Skeletal muscle tissue (tissue), 4 donors: ENCODE results near the gene ACE. TPM values are rescaled to one million over a fixed set of nuclear protein-coding genes. Genes with fewer than 3 reads are reported as not detected.
"Not testable (repeated sequence)": the region's sequence is repeated elsewhere in the genome, so short reads cannot be mapped to it uniquely, and the experiment has no call there.

ENCODE experiments used
- H3K27ac ChIP-seq: one replicate; pipeline ENCODE4 v1.7.0; 2013; ENCODE audit warnings: mild to moderate bottlenecking, low read depth, low read length, inconsistent platforms
- H3K27me3 ChIP-seq, 3 donors: one replicate each; pipeline ENCODE4 v1.7.0; 2013; ENCODE audit warnings: low read length in 3 of 3; ENCODE audit not compliant: control insufficient read depth in 3 of 3, insufficient read depth in 3 of 3
- H3K36me3 ChIP-seq, 3 donors: one replicate each; pipeline ENCODE4 v1.7.0; 2013; ENCODE audit warnings: low read length in 3 of 3; ENCODE audit not compliant: control insufficient read depth in 3 of 3, insufficient read depth in 3 of 3
- H3K4me1 ChIP-seq, 3 donors: one replicate each; pipeline ENCODE4 v1.7.0; 2013; ENCODE audit warnings: low read length in 3 of 3, mild to moderate bottlenecking in 3 of 3; ENCODE audit not compliant: control insufficient read depth in 3 of 3, insufficient read depth in 3 of 3
- H3K4me3 ChIP-seq, 3 donors: one replicate each; pipeline ENCODE4 v1.7.0; 2013; ENCODE audit warnings: low read length in 3 of 3
- H3K9ac ChIP-seq, 3 donors: one replicate each; pipeline ENCODE4 v1.7.0; 2013; ENCODE audit warnings: low read length in 3 of 3, mild to moderate bottlenecking in 3 of 3, moderate library complexity in 2 of 3, low read depth in 1 of 3
- H3K9me3 ChIP-seq, 3 donors: one replicate each; pipeline ENCODE4 v1.7.0; 2013; ENCODE audit warnings: low read length in 3 of 3; ENCODE audit not compliant: control insufficient read depth in 3 of 3
- total RNA-seq: library from RNA; depleted of rRNA; stranded (reverse); fragments of >200 nt; gene quantifications from one replicate; pipeline ENCODE4 v1.2.3, GENCODE V29; 2014
- donor health status: Osteomylitis.

The ACE gene
- total RNA-seq, 1 donor from 2014 or later = 7.8 TPM

DNA sequence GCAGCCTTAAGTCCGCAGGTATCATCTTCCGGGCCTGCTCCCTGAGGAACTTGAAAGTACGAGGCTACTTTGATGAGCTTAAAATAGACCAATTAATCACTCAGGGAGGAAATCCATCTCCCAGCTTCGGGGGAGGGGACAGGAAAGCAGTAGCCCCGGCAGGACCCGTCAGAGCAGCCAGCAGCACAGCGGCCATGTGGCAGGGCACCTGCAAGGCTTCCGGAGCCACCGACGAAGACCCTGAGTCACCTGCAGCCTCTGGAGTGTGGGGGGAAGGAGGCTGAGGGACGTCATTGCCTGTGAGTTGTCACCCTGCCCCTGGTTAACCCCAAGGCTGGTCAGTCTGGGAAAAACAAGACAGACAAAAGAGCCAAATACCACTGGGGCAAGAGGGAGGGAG lies 26.3 kb upstream of the ACE start:
- no peaks in the 10 kb centered on the region for H3K36me3 ChIP-seq
- peaks cover 24 to 35% (median 27%) of the 10 kb centered on the region in 3 donors for H3K4me1 ChIP-seq
- H3K9me3 ChIP-seq = no peaks in the 10 kb centered on the region
- H3K9ac ChIP-seq = no peak overlapping the region
- no peak overlapping the region for H3K4me3 ChIP-seq
- peaks cover 0 to 10% (median 2%) of the 10 kb centered on the region in 3 donors for H3K27me3 ChIP-seq
- H3K27ac ChIP-seq = no peak overlapping the region

DNA sequence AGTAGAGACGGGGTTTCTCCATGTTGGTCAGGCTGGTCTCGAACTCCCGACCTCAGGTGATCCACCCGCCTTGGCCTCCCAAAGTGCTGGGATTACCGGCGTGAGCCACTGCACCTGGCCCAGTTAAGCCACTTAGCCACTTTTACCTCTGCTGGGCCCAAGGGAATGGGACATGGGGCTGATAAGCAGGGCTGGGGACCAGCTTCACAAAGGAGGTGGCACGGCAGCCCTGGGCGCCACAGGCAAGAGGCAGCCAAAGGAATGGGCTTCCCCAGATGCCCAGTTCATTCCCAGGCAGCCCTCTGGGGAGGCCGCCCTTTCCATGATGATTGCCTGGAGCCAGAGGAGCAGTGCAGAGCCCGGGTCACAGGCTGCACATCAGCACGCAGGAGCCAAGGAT lies 25.7 kb upstream of the ACE start:
- Histone ChIP-seq H3K4me3 (no peak overlapping the region), H3K27ac (no peak overlapping the region), H3K4me1 (peaks cover 22 to 33% (median 23%) of the 10 kb centered on the region in 3 donors), H3K27me3 (peaks cover 0 to 10% (median 0%) of the 10 kb centered on the region in 3 donors), H3K9me3 (no peaks in the 10 kb centered on the region), H3K36me3 (no peaks in the 10 kb centered on the region), H3K9ac (no peak overlapping the region)

DNA sequence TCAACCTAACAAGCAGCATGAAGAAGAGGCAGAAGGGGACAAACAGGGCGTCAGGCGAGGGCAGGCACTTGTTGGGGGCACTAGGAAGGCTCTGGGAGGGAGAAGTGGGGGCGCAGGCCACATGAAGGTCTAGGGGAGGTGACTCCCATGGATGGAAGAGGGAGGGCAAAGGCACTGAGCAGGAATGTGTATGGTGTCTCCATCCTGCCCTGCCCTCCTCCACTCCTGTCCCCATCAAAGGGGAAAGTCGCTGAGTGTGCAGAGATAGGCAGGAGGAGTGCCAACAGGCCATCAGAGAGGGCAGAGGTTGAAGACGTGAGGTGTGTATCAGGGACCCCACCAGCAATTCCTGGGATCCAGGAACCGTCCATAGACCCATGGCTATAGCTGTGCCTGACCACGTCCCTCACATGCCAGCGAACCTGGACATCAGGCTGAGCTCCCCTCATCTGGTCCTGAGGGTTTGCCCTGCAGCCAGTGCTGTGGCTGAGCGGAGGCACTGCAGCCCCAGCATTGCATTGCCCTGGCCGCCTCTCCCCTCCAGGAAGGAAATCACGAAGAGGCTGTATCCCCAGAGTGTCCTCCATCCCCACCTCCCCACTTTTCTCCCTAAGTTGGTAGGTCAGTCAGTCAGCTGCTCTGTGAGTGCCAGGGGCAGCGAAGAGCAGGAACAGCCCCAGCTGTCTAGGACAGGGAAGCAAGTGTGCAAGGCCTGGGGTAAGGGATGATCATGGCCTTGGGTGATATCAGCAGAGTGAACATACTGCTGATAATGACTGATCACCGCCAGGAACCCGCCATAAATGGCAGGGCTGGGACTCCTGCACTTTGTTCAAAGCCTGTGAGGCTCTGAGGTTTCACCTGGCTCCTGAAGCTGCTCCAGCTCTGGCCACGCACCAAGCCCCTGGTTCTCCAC lies 24.6 kb upstream of the ACE start:
- Histone ChIP-seq H3K27ac (no peak overlapping the region), H3K4me3 (no peak overlapping the region), H3K36me3 (no peaks in the 10 kb centered on the region), H3K9me3 (no peaks in the 10 kb centered on the region), H3K27me3 (peaks cover 0 to 1% (median 0%) of the 10 kb centered on the region in 3 donors), H3K9ac (no peak overlapping the region), H3K4me1 (peaks cover 15 to 26% (median 20%) of the 10 kb centered on the region in 3 donors)

DNA sequence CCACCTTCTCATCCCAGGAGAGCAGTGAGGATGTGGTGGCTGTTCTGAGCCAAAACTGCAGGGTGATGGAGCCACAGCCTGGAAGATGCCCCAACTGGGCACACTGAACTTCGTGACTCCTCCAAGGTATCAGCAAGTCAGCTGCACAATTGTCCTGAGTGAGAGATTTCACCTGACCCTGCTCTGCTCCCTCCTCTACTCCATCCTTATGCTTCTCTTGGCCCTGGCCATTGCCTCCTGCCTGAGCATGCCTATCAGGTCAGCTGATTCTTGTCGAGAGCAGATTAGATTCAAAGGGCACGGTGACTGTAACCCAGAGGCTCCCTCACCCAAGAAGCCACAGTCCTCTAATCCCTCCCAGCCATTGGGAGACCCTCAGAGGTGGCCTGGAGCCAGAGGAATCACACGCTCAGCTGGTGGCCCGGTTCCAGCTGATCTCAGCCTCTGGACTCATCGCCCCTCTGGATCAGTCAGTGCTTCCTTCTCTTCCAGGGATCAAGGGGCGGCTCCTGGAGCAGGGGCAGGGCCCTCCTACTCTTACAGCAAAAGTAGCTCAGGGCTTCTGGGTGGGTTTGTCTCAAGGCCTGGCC lies 23.8 kb upstream of the ACE start:
- Histone ChIP-seq H3K4me1 (peaks cover 10 to 21% (median 12%) of the 10 kb centered on the region in 3 donors), H3K9ac (no peak overlapping the region), H3K27ac (no peak overlapping the region), H3K27me3 (no peaks in the 10 kb centered on the region), H3K36me3 (no peaks in the 10 kb centered on the region), H3K4me3 (no peak overlapping the region), H3K9me3 (no peaks in the 10 kb centered on the region)

DNA sequence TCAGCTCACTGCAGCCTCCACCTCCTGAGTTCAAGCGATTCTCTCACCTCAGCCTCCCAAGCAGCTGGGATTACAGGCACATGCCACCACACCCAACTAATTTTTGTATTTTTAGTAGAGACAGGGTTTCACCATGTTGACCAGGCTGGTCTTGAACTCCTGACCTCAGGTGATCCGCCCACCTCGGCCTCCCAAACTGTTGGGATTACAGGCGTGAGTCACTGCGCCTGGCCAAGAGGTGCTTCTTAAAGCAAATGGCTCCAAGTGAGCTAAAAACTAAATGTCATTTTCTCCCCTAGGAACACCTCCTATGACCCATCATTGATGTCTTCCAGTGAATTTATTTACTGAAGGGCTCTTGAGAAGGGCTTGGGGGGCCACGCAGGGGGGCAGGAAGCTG lies 22.5 kb upstream of the ACE start:
- not testable (repeated sequence) for H3K27me3 ChIP-seq, H3K36me3 ChIP-seq, H3K27ac ChIP-seq, H3K9me3 ChIP-seq, H3K9ac ChIP-seq, H3K4me3 ChIP-seq
- peaks cover 5 to 21% (median 9%) of the 10 kb centered on the region in 3 donors for H3K4me1 ChIP-seq

DNA sequence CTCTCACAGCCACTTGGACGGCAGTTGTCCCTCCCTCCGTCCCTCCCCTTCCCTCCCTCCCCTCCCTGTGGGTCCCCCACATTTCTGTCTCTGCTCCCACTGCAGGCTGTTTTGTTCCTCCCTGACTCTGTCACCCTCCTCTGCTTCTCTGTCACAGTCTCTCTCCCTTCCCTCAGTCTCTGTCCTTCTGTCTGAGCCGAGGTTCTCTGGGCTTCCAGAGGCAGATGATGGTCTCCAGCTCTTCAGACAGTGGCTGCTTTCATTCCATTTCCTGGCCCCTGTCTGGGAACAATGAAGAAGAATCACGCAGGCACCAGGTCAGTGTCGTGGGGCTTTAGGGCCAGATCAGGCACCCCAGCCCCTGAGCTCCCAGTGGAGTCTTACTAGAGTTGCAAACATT lies 21.9 kb upstream of the ACE start:
- H3K36me3 ChIP-seq = no peaks in the 10 kb centered on the region
- peaks cover 5 to 21% (median 9%) of the 10 kb centered on the region in 3 donors for H3K4me1 ChIP-seq
- H3K27me3 ChIP-seq = no peaks in the 10 kb centered on the region
- no peaks in the 10 kb centered on the region for H3K9me3 ChIP-seq
- H3K9ac ChIP-seq = no peak overlapping the region
- H3K4me3 ChIP-seq = no peak overlapping the region
- H3K27ac ChIP-seq = no peak overlapping the region

DNA sequence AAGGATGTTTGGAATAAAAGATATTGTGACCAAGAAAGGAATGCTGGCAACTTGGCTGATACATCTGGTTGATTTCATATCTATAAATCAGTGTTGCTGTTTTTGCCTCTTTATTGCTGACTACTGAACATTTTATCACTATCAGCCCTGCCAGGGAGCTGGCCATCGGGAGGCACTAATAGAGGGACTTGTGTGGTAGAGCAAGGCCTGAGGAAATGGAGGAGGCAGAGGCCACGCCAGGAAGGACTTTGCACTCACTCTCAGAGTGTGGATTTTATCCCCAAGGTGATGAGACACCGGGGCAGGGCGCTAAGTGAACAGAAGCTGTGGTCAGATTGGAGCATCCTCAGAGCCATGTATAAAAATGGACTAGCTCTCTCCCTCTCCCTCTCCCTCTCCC lies 21.4 kb upstream of the ACE start:
- H3K36me3 ChIP-seq = no peaks in the 10 kb centered on the region
- no peak overlapping the region for H3K9ac ChIP-seq
- H3K27ac ChIP-seq = no peak overlapping the region

DNA sequence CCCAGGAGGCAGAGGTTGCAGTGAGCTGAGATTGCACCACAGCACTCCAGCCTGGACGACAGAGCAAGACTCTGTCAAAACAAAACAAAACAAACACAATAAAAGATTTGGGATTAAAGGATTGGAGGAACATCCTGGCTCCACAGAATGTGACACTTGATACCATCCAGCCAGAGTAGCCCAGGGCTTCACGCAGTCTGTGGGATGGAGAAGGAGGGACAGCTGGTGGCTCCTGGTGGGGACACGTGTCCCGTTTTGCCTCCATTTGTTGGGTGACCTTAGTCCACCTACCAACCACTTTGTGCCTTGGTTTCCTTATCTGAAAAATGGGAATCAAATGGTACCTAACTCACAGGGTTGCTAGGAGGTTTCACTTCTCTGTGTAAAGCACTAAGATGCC lies 18.4 kb upstream of the ACE start:
- Histone ChIP-seq H3K4me1 (no peaks in the 10 kb centered on the region), H3K9me3 (no peaks in the 10 kb centered on the region), H3K36me3 (no peaks in the 10 kb centered on the region), H3K27me3 (no peaks in the 10 kb centered on the region), H3K27ac (no peak overlapping the region), H3K9ac (no peak overlapping the region), H3K4me3 (no peak overlapping the region)

More for the DNA sequence above, 21.4 kb upstream of the ACE start:
- Histone ChIP-seq H3K9me3 (no peaks in the 10 kb centered on the region), H3K4me3 (no peak overlapping the region), H3K27me3 (no peaks in the 10 kb centered on the region), H3K4me1 (peaks cover 3 to 17% (median 4%) of the 10 kb centered on the region in 3 donors)

DNA sequence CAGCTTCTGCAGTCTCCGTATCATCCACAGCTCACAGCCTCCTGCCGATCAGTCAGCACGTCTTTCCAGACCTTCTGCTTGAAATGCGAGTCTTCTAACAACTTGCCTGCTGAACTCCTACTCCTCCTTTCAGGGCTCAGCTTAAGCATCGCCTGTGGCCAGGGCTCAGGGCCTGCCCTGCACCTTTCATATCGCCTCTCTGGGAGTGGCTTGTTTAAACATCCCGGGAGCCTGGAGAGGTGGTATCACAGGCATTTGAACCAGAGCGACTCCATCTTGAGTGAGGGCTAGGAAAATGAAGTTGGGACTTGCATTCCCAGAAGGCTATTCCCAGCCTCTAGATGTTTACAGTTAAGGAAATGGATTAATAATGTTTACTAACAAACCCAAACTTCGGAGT lies 16.8 kb upstream of the ACE start:
- Histone ChIP-seq H3K27ac (peak overlapping the region; percentile 30), H3K36me3 (no peaks in the 10 kb centered on the region)

DNA sequence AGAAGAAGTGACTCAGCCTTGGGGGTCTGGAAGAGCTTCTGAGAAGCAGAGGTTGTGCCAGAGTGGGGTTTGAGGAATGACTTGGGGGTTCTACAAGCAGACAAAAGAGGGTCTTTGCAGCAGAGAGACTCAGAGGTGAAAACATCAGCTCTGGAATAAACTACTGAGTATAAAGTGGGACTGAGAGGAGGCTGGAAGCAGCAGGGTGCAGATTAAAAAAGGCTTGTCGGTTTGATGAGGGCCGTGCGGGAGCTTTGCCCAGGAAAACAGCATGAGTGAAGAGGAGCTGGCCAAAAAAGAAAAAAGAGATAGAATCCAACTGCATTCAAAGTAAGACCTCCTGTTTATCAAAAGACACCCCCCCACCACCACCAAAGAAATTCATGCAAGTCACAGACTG lies 13.1 kb upstream of the ACE start:
- Histone ChIP-seq H3K9ac (no peak overlapping the region), H3K36me3 (no peaks in the 10 kb centered on the region), H3K4me1 (no peaks in the 10 kb centered on the region), H3K27ac (no peak overlapping the region), H3K27me3 (peaks cover 0 to 2% (median 0%) of the 10 kb centered on the region in 3 donors), H3K4me3 (no peak overlapping the region), H3K9me3 (no peaks in the 10 kb centered on the region)

More for the DNA sequence above, 16.8 kb upstream of the ACE start:
- no peak overlapping the region for H3K9ac ChIP-seq
- H3K27me3 ChIP-seq = no peaks in the 10 kb centered on the region
- no peaks in the 10 kb centered on the region for H3K9me3 ChIP-seq
- no peaks in the 10 kb centered on the region for H3K4me1 ChIP-seq
- H3K4me3 ChIP-seq = no peak overlapping the region
